T-helper 22 cell (primary cell): Measurements from ENCODE around the gene MPHOSPH6.
"Not testable (repeated sequence)": the region's sequence is repeated elsewhere in the genome, so short reads cannot be mapped to it uniquely, and the experiment has no call there.

Source experiments
- DNase-seq: peaks from one replicate; pipeline ENCODE4 v3.0.0-alpha.2; 2020; ENCODE audit warnings: low read depth

MPHOSPH6 gene

GRCh38 chr16:82169861-82170845 is at the start of gene MPHOSPH6:
Gene MPHOSPH6, minus strand, starts transcription at chr16:82170224. Its CDS starts 49 bp downstream, at chr16:82170175.
- DNase-seq: peak; percentile 77

- no peak for DNase-seq
These were observed 49.3 kb upstream of the MPHOSPH6 start for GRCh38 chr16:82219298-82219697.

GRCh38 chr16:82209314-82209713 is 39.3 kb upstream of the MPHOSPH6 start:
- DNase-seq: not testable (repeated sequence)

- DNase-seq: no peak
These were observed 33.2 kb upstream of the MPHOSPH6 start for GRCh38 chr16:82203198-82203597.

GRCh38 chr16:82201926-82202325 is 31.9 kb upstream of the MPHOSPH6 start:
- DNase-seq: no peak

- DNase-seq: no peak
These were observed 31.3 kb upstream of the MPHOSPH6 start for GRCh38 chr16:82201351-82201750.

- no peak for DNase-seq
These were observed 29.2 kb upstream of the MPHOSPH6 start for GRCh38 chr16:82199209-82199608.

GRCh38 chr16:82197540-82198240 is 27.7 kb upstream of the MPHOSPH6 start:
- no peak for DNase-seq

- DNase-seq: no peak
These were observed 26.0 kb upstream of the MPHOSPH6 start for GRCh38 chr16:82195917-82196494.

GRCh38 chr16:82194086-82194485 is 24.1 kb upstream of the MPHOSPH6 start:
- DNase-seq: no peak

GRCh38 chr16:82192665-82193064 is 22.6 kb upstream of the MPHOSPH6 start:
- DNase-seq: no peak

GRCh38 chr16:82190386-82190785 is 20.4 kb upstream of the MPHOSPH6 start:
- no peak for DNase-seq

GRCh38 chr16:82187829-82188228 is 17.8 kb upstream of the MPHOSPH6 start:
- no peak for DNase-seq

GRCh38 chr16:82185012-82185411 is 15.0 kb upstream of the MPHOSPH6 start:
- DNase-seq: no peak

- no peak for DNase-seq
These were observed 14.2 kb upstream of the MPHOSPH6 start for GRCh38 chr16:82184213-82184612.

GRCh38 chr16:82183004-82183397 is 13.0 kb upstream of the MPHOSPH6 start:
- DNase-seq: no peak

GRCh38 chr16:82182266-82183003 is 12.4 kb upstream of the MPHOSPH6 start:
- no peak for DNase-seq

GRCh38 chr16:82181461-82182185 is 11.6 kb upstream of the MPHOSPH6 start:
- DNase-seq: no peak

- DNase-seq: no peak
These were observed 8.3 kb upstream of the MPHOSPH6 start for GRCh38 chr16:82178352-82178751.

GRCh38 chr16:82177555-82177954 is 7.5 kb upstream of the MPHOSPH6 start:
- no peak for DNase-seq

- DNase-seq: no peak
These were observed 6.2 kb upstream of the MPHOSPH6 start for GRCh38 chr16:82176204-82176603.
